HG03469 (cell line): Measurements from ENCODE around the gene PHC2.

Experiments
- ATAC-seq: cut with Tn5 transposase; IDR thresholded peaks from one replicate; pipeline ENCODE4 v1.9.1; 2021; ENCODE audit warnings: mild to moderate bottlenecking, moderate library complexity, moderate number of reproducible peaks; ENCODE audit not compliant: unreplicated experiment

The PHC2 gene, protein sequence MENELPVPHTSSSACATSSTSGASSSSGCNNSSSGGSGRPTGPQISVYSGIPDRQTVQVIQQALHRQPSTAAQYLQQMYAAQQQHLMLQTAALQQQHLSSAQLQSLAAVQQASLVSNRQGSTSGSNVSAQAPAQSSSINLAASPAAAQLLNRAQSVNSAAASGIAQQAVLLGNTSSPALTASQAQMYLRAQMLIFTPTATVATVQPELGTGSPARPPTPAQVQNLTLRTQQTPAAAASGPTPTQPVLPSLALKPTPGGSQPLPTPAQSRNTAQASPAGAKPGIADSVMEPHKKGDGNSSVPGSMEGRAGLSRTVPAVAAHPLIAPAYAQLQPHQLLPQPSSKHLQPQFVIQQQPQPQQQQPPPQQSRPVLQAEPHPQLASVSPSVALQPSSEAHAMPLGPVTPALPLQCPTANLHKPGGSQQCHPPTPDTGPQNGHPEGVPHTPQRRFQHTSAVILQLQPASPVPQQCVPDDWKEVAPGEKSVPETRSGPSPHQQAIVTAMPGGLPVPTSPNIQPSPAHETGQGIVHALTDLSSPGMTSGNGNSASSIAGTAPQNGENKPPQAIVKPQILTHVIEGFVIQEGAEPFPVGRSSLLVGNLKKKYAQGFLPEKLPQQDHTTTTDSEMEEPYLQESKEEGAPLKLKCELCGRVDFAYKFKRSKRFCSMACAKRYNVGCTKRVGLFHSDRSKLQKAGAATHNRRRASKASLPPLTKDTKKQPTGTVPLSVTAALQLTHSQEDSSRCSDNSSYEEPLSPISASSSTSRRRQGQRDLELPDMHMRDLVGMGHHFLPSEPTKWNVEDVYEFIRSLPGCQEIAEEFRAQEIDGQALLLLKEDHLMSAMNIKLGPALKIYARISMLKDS

DNA sequence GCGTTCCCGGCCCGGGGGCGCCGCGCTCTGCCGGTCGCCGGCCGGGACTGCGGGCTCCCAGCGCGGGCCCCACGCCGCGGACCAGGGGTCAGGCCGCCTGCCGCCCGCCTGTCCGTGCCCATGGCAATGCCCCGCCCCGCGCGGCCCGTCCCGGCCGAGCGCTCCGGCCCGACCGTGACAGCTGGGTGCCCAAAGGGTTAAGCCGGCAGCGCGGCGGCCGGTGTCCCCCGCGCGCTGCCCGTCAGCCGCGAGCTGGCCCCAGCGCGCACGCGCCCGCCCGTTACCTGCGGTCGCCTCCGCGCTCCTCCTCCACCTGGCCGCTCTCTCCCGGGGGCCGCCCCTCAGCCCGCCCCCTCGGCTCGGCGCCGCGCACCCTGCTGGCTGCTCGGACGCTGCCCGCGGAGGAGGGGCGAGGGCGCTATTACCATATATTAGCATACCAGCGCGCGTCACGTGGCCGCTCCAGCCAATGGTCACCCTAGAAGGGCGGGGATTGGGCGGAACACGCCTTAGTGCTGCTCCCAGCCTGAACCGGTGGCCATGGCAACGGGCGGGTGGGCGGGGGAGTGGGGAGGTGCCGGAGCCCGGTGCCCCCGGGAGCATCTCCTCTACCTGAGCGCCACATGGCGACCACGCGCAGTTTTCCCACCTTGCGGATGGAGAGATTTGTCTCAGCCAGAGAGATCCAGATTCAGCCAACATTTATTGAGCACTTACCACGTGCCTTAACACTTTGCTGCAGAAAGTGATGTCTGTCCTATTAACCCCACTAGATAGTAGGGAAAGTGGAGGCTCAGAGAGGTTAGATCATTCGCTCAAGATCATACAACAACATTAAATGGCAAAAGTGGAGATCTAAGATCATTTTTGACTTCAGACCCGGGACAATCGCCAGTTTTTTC lies at the start of gene PHC2:
Gene PHC2, minus strand, starts transcription at position 404 of the 902 bp plus-strand sequence. CDS start 55,556 bp downstream, outside the sequence.
- ATAC-seq: peak; percentile 90

DNA sequence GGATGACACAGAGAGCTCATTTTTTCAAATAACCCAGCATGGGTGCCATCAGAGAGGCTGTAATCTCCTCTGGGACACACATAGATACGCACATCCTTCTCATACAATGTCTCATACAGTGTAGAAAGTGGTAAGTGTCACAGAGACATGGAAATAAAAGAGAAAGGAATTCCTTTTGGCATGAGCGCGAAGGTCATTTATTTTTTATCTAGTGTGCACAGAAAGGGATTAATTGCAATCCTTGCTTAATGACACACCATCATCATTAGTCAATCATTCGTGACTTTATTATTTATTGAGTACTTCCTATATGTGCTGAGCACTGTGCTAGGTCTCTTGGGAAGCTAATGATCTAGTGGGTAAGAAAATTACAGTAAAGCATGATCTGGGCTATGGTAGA lies 46.6 kb upstream of the PHC2 start:
- no peak for ATAC-seq

DNA sequence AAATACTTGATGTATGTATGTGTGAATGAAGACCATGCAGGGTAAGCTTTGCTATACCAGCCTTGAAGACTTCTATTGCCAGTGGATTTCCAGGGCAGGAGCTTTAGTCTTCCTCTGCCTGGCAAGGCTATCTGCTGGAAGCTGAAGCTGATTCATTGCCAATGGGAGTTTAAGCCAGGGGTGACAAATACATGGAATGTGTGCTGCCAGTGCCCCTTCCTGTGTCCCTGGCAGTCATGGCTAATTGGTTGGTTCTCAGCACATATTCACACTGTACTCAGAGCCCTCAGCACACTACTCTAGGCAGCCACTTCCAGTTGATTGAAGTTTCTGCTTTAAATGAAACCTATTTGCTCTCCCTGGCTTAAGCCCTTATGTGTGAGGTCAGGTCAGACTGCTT lies 43.0 kb upstream of the PHC2 start:
- no peak for ATAC-seq

DNA sequence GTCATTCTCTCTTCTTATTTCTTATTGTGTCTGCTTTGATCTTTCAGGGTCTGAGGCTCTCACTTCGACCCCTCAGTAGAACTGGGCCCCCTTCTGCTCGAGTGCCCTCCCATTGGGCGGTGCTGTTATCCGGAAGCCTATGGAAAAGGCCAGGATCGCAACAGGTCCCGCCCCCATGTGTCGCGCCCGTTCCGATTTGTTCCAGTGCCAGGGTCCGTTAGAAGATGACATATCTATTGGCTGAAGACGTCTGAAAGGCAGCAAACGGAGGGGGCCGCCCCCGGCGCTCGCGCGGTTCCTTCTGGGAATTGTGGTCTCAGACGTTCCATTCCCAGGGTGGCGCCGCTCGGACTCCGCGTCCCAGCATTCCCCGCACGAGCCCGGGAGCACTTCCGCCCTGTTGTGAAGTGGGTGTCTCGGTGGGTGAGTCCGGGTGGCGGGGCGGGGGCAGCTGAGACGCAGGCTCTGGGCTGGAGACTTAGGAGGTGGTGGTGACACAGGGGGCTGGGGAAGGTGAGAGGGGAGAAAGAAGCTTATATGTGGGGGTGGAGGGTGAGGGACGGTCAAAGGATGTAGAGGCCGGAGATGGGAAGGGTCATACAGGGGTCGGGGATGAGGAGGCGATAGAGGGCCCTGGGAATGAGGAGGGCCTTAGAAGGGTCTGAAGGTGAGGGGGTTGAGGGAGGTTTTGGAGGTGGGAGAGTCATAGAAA lies 41.5 kb upstream of the PHC2 start, which contains the start of gene ZSCAN20:
Gene ZSCAN20, plus strand, starts transcription at position 377 of the 712 bp plus-strand sequence. CDS start 6,644 bp downstream, outside the sequence.
- peak; percentile 75 for ATAC-seq

DNA sequence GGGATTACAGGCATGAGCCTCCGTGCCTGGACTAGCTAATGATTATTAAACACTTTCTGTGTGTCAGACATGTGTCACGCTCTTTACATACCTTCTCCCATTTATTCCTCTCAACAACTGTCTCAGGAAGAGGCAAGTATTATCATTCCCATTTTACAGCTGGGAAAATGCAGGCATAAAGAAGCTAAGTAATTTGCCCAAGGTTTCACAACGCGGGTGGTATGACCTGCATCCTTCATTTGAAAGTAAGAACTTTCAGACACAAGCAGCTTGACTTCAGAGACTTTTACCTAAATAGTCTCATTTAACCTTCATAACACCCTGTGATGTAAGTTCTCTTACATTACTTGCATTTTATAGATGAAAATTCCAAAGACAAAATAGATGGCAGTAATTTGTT lies 40.5 kb upstream of the PHC2 start:
- ATAC-seq: no peak

DNA sequence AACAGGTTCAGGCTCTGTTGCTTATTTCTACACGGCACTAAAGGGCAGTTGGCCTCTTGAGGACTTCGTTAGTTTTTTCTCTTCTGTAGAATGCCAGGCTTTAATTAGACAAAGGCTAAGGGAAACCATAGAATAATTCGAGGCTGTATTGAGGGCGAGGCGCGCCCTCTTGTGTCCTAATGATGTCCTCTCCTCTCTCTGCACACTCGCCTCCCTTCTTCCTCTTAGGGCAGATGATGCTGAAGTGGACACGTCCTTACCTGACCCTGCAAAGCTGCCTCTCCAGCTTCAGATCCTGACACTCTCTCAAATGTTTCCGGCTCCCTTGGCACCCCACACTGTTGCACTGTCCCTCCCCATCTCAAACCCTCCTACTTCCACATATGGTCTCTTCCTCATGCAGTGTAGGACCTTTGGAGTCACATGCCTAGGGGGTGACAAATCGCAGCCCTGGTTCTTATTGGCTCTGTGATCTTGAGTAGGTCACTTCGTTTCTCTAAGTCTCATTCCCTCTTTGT lies 39.7 kb upstream of the PHC2 start:
- no peak for ATAC-seq

DNA sequence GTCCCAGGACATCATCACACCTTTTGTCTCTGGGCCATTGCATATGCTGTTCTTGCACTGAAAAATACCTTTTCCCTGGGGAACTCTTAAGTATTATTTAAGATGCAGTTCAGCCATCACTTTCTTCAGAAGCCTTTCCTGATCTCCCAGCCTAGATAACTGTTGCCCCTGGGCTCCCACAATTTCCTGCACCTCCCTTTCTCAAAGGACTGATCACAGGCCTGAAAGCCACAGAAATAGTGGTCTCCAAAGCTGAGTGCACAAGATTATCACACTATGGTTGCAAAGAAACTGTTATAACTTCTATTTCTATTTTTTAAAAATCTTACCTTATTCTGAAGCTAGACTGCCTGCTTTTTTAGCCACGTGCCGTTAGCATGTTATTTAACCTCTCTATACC lies 38.8 kb upstream of the PHC2 start:
- no peak for ATAC-seq

DNA sequence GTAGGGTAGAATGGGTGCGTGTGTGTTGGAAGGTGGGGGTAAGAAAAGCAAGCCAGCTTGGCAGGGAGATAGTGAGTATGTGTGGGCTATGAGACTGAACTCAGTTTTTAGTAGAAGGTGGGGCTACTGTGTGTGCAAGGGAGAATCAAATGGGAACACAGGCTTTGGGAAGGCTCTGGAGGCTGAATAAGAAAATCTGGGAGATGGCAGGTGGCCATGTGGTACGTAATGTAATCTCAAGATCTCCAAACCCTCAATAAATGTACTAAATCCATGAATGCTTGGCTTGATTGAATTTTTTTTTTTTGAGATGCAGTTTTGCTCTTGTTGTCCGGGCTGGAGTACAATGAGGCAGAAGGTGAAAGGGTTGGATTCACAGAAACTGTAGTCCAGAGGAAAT lies 38.1 kb upstream of the PHC2 start:
- no peak for ATAC-seq

DNA sequence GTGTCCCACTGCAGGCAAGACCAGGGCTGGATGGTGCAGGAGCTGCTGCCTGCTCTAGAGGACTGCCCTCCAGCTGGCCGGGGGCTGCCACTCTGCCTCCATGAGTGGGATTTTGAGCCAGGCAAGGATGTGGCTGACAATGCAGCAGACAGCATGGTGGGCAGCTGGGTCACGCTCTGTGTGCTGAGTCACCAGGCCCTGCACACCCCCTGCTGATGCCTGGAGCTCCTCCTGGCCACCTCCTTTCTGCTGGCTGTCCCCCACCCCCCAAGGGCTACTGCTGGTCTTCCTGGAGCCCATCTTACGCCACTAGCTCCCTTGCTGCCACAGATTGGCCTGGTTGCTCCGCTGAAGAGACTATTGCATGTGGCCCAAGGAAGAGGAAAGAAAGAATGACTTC lies 37.6 kb upstream of the PHC2 start:
- ATAC-seq: no peak

DNA sequence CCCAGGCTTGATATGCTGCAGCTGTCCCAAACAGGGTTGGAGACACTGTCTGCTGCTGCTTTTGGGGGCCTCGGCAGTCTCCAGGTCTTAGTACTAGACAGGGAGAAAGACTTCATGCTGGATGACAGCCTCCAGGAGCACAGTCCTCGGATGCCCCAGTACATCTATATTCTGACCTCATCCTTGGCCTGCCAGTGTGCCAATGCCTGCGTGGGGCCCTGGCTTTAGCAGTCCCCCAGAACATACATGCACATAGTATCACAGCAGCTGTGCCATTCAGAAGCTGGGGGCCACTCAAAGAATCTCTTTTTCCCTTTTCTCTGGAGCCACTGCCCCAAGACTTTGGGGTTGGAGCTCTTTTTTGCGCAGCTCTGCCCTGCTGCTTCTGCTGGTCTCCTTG lies 37.1 kb upstream of the PHC2 start:
- ATAC-seq: no peak

DNA sequence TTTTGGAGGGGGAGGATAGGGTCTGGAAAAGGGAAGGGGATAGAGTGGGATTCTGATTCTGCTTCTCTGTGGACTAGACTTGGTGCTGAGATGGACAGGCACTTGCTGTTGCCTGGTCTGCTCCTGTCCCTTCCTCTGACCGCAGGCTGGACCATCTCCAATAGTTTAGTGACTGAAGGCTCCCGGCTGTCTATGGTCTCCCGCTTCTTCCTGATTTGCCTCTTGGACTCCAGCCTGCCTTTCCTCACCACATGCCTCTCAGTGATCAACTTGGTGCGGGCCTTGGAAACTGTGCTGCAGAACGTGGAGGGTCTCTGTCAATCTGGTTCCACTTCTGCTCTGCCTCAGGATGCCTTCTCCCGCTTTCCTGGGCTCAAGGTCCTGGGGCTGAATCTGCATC lies 35.3 kb upstream of the PHC2 start:
- no peak for ATAC-seq

DNA sequence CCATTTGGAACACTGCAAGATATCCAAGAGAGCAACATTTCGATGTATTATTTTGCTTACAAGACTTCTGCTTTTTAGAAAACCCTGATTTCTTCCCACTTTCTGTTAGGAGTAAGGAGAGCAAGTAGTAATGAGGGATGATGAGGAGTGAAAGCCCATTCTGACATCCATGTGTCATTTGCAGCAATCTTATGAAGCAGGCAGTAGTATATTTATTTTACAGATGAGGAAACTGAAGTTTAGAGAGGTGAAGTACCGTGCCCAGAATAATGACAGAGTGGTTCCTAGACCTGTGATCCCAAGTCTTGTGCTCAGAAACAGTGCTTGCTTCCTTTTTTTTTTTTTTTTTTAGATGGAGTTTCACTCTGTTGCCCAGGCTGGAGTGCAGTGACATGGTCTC lies 34.4 kb upstream of the PHC2 start:
- ATAC-seq: no peak

DNA sequence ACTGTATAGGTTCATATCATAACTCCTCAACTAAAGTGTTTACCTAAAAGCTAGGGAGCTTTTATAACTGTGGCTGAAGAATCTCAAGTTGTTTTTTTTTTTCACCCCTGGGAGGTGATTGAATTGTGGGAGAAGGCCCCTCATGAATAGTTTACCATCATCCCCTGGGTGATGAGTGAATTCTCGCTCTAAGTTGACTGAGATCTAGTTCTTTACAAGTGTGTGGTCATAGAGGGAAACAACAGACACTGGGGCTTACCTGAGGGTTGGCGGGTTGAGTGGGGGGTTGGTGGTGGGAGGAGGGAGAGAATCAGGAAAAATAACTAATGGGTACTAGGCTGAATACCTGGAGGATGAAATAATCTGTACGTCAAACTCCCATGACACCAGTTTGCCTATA lies 33.7 kb upstream of the PHC2 start:
- ATAC-seq: no peak

DNA sequence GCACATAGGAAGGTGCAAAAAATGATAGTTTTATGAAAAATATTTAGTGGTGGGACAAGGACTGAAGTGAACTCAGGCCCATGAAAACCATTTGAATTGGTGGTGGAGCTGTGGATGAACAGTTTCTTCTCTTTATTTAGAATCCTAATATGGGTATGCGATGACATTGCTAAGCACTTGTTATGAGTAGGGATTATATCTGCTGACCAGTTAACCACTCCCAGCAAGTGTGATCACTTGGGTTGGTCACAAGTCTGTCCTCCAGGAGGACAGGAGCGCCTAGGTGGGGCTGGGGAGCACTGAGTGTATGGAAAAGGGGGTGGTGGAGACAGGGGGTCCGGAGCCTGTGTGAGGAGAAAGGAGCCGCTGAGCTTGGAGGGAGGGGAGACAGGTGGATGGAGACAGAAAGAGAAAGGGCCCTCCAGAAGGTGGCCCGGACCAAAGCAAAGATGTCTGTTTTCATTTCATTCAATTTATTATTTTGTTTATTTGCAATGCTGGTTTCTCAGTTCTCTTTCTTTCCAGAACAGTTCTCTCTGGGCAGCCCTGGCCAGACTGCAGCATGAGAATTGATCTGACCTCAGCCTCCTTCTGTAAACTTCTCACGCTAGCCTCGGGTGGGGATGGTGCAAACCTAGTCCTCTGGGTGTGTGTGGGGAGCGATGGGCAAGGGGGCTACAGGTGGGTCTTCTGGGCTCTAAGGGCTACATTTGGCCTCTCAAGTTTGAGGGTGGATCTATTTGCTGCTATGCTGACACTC lies 31.7 kb upstream of the PHC2 start:
- ATAC-seq: no peak

DNA sequence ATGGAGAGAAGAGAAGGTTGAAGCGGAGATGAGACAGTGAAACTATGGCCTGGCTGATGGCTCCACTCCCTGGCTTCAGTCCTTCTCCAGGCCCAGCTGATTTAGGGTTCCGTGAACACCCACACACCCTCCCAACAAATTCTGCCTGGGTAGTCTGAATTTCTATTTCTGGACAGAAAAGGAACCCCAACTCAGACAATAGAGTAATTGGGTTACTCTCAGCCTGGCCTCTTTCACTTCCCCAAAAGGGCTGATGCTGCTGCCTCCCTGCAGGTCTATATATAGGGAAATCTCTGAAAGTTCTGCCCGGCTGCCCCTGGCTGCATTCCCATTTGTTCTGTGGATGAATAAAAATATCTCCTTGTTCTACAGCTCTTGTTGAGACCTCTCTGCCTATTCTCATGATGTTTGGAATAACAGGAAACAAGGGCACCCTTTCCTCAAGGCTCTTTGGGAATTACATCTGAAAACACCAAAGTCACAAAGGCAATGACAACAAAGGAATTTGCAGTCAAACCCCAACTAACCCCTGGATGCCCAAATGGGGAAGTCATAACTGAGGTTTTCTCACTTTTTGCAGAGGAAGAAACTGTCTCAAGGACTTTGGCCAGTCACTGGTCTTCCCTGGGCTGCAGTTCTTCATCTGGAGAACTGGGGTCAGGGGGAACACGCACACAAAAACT lies 30.2 kb upstream of the PHC2 start:
- ATAC-seq: no peak

DNA sequence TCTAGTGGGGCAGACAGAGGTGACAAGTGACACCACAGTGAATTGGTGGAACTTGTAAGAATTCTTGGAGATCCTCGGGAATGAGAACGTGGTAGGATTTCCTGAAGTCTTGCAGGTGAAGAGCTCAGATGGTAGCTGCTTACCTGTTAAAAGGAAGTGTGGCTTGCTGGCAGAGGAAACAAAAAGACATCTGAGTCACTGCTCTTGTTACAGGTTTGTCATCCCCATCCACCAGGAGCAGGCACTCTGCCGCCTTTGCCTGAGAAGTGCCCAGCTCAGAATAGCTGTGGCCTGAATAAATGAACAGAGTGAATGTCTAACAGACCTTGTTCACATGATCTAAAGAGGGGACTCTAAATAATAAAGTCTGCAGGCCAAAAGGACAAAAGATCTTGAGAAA lies 29.2 kb upstream of the PHC2 start:
- no peak for ATAC-seq

DNA sequence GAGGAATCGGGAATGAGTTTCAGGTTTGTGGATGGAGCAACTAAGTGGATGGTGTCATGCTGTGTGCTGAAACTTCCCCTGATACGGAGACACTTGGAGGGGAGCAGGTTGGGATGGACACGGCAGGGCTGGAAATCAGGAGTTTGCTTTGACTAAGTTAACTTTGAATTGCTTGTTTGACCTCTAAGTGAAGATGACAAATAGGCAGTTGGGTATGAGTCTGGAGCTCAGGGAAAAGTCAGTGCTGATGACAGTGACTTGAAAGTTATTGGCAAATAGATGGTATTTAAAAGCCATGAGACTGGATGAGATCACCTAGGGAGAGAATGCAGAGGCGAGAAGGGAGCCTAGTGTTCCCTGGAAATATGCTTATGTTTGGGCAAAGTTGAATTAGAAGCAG lies 28.8 kb upstream of the PHC2 start:
- ATAC-seq: no peak

DNA sequence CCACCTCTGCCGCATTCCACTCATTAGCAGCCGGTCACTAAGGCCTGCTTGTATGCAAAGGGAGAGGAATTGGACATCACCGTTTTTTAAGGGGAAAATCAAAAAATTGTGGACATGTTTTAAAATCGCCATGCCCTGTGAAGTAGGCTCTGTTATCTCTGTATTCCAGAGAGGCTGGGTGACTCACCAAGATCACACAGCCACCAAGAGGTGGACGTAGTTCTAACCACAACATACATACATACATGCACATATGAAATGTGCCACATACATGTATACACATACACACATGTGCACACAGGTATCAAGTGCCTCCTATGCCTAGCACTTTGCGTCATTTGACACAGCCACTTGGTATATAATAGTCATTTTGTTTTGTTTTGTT lies 25.6 kb upstream of the PHC2 start:
- ATAC-seq: no peak
